Body of pancreas (tissue), 4 donors: Measurements from ENCODE around the gene THSD7B.

Source experiments
- CTCF ChIP-seq, 7 experiments: fragments of 450-650 bp in 4 of 7; fragments of 200-600 bp in 3 of 7; sonication (generic) in 3 of 7; IDR thresholded peaks; one replicate each; pipeline ENCODE4 v1.5.1; 2016 to 2019; ENCODE audit warnings: antibody characterized with exemption in 7 of 7
- POLR2A ChIP-seq, 3 donors: fragments of 450-650 bp; IDR thresholded peaks; one replicate each; pipeline ENCODE4 v1.6.1; 2016; ENCODE audit warnings: antibody characterized with exemption in 3 of 3, mild to moderate bottlenecking in 2 of 3

- TF ChIP-seq CTCF (IDR thresholded peaks at IDR 0.05) (no peak), POLR2A (IDR thresholded peaks at IDR 0.05) (no peak)
These were observed 621.7 kb downstream of the THSD7B start for GRCh38 chr2:137387044-137387443.
